Daoy (cell line): ENCODE data around the gene SDK1. TPM values are rescaled to one million over a fixed set of nuclear protein-coding genes. Genes with fewer than 3 reads are reported as not detected.

ENCODE experiments used
- DNase-seq: peaks from one replicate; pipeline ENCODE4 v3.0.0-alpha.2; 2015; ENCODE audit warnings: low read depth
- total RNA-seq: library from RNA; depleted of rRNA; stranded (reverse); fragments of >200 nt; shearing (Covaris generic); gene quantifications from 2 replicates; pipeline ENCODE4 v1.2.3, GENCODE V29; 2014

Gene SDK1
- total RNA-seq, 1 experiment from 2014 or later = 4.2 TPM

- no peak for DNase-seq
These were observed 849.7 kb downstream of the SDK1 start for GRCh38 chr7:4150731-4151130.

GRCh38 chr7:4151524-4151923 lies 850.5 kb downstream of the SDK1 start:
- DNase-seq = no peak

- no peak for DNase-seq
These were observed 851.0 kb downstream of the SDK1 start for GRCh38 chr7:4151926-4152549.

GRCh38 chr7:4154882-4155535 lies 854.0 kb downstream of the SDK1 start:
- DNase-seq = no peak

GRCh38 chr7:4156190-4156589 lies 855.1 kb downstream of the SDK1 start:
- no peak for DNase-seq

- DNase-seq = no peak
These were observed 856.6 kb downstream of the SDK1 start for GRCh38 chr7:4157651-4158050.

- DNase-seq = no peak
These were observed 857.5 kb downstream of the SDK1 start for GRCh38 chr7:4158441-4159153.

- no peak for DNase-seq
These were observed 858.1 kb downstream of the SDK1 start for GRCh38 chr7:4159154-4159501.

- no peak for DNase-seq
These were observed 858.9 kb downstream of the SDK1 start for GRCh38 chr7:4159761-4160554.

GRCh38 chr7:4162884-4163564 lies 862.0 kb downstream of the SDK1 start:
- no peak for DNase-seq

GRCh38 chr7:4163565-4164203 lies 862.6 kb downstream of the SDK1 start:
- DNase-seq = no peak

GRCh38 chr7:4164556-4164955 lies 863.5 kb downstream of the SDK1 start:
- DNase-seq = no peak

- no peak for DNase-seq
These were observed 865.3 kb downstream of the SDK1 start for GRCh38 chr7:4166340-4166739.

GRCh38 chr7:4166807-4167206 lies 865.8 kb downstream of the SDK1 start:
- no peak for DNase-seq

GRCh38 chr7:4167385-4167910 lies 866.4 kb downstream of the SDK1 start:
- peak; percentile 49 for DNase-seq

- DNase-seq = no peak
These were observed 867.0 kb downstream of the SDK1 start for GRCh38 chr7:4168041-4168440.

GRCh38 chr7:4168541-4168940 lies 867.5 kb downstream of the SDK1 start:
- no peak for DNase-seq

GRCh38 chr7:4169455-4169854 lies 868.4 kb downstream of the SDK1 start:
- peak; percentile 81 for DNase-seq

- DNase-seq = no peak
These were observed 870.1 kb downstream of the SDK1 start for GRCh38 chr7:4170997-4171786.

GRCh38 chr7:4172883-4173282 lies 871.8 kb downstream of the SDK1 start:
- DNase-seq = no peak
